Fibroblast of lung (primary cell): Measurements from ENCODE around the gene GET3.

Experiments
- EZH2 ChIP-seq: IDR thresholded peaks from 2 replicates; pipeline ENCODE4 v1.5.1; 2012; ENCODE audit warnings: low read length, control low read depth, mild to moderate bottlenecking; ENCODE audit errors: missing control alignments
- TF ChIP-seq, protein P1 (sequence below), 2 donors: IDR thresholded peaks in 1 of 2; conservative IDR thresholded peaks in 1 of 2; 1 replicate in 1 of 2; 2 replicates in 1 of 2; pipeline ENCODE4 v1.5.1; 2011 to 2012; ENCODE audit warnings: low read length in 2 of 2, control low read depth in 1 of 2, inconsistent platforms in 1 of 2, low read depth in 1 of 2, mild to moderate bottlenecking in 1 of 2

GRCh38 chr19:12792853-12793289 lies 55.6 kb downstream of the GET3 start:
- TF ChIP-seq, protein P1, sequence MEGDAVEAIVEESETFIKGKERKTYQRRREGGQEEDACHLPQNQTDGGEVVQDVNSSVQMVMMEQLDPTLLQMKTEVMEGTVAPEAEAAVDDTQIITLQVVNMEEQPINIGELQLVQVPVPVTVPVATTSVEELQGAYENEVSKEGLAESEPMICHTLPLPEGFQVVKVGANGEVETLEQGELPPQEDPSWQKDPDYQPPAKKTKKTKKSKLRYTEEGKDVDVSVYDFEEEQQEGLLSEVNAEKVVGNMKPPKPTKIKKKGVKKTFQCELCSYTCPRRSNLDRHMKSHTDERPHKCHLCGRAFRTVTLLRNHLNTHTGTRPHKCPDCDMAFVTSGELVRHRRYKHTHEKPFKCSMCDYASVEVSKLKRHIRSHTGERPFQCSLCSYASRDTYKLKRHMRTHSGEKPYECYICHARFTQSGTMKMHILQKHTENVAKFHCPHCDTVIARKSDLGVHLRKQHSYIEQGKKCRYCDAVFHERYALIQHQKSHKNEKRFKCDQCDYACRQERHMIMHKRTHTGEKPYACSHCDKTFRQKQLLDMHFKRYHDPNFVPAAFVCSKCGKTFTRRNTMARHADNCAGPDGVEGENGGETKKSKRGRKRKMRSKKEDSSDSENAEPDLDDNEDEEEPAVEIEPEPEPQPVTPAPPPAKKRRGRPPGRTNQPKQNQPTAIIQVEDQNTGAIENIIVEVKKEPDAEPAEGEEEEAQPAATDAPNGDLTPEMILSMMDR (conservative IDR thresholded peaks at IDR 0.05 in 1 of 2, IDR thresholded peaks at IDR 0.05 in 1 of 2; ENCODE audit: low read depth in 1 of 2, low read length in 2 of 2) = no peak
- no peak for TF ChIP-seq EZH2
